ENCODE results near the gene RMND5A.

GRCh38 chr2:86825693-86826381 is 105.7 kb downstream of the RMND5A start:
- TF ChIP-seq CTCF (IDR thresholded peaks at IDR 0.05) (no peak), POLR2A (IDR thresholded peaks at IDR 0.05) (peak in 1 of 3 donors; percentile 10)

Data from body of pancreas (tissue), 4 donors.